Colon (tissue), 2 donors: Measurements from ENCODE around the gene IGF1.
"Not testable (repeated sequence)": the region's sequence is repeated elsewhere in the genome, so short reads cannot be mapped to it uniquely, and the experiment has no call there.

Source experiments
- FAIRE-seq: peaks from 2 replicates; lab custom pipeline; 2012; peaks lifted over from hg19 to GRCh38; lab: Jason Lieb, UNC
- donor health status: control.
- donor health status: control.

Gene IGF1

DNA sequence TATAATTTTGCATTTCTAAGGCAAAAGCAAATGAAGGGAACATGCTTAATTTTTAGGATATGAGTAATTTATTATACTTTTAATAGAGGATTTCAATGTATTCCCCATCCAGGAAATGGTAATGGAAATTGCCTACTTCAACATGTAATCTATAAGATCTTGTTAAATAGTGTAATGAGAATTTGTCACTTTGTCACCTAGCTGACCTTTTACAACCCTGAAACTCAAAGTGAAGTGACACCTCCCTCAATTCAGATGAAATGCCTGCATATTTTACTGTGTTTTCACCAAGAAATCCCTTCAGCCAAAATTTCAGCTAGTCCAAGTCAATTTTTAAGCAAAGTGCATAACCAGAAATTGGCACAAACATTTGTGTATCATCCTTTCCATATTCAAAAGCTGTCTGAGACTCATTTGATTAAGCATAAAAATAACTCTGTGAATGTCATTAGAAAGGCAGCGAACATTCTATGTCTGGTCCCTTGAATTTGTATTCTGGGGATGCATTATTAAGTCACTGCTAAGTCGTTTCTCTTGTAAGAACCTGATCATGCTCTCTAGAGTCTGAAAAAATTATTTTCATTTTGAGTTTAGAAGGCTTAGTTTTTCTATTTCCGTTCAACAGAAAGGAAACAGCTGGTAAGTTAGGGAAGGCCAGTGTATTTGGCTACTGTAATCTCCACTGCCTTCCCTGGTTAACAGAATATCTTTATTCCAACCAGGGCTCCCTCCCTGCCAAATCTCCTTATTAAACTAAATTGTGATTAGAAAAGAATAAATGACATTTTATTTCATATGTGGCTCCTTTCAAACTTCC lies 100.8 kb downstream of the IGF1 start:
- no peak for FAIRE-seq

DNA sequence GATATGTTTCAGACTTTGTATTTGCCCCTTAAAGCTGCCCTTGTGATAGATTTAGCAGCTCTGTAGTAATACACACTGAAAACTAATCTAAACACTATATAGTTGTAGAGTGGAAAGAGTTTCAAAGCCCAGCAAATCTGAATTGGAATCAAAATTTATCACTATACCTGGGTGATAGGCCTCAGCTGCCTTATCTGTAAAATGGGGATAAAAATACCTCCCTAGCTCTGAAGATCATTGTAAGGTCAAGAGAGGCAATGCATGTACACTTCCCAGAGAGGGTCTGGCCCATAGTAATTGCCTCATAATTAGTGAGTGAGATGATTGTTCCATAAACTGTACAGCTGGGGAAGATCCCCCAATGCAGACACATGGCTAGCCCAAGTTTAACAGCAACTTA lies 103.6 kb downstream of the IGF1 start:
- no peak for FAIRE-seq

DNA sequence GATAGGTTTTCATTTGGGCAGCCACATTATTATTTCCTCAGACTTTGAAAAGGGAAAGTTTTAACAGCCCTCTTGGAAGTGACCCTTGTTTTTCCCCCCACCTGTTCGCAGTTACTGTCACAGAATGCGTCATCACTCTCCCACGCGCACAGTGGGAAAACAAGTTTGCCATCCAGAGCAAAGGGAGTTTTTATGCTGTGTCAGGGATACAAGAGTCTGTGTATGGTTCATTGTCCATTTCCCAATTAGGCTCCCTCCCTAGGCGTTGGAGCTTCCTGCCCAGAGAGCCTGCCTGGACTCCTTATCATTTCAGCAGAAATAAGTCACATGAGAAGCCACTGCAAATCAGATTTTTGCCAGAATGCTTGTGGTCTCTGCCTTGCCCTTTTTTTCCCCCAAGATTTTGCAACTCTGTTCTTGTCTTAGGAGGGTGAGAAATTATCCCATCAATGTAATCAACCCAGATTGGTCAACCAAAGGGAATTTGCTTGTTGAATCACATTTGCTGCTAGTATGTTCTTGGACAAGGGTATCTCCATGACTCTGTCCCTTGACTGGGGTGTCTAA lies 104.1 kb downstream of the IGF1 start:
- FAIRE-seq = no peak

GRCh38 chr12:102374190-102374589 lies 106.2 kb downstream of the IGF1 start:
- FAIRE-seq = no peak

GRCh38 chr12:102372087-102372486 lies 108.3 kb downstream of the IGF1 start:
- FAIRE-seq = no peak

GRCh38 chr12:102371165-102371564 lies 109.2 kb downstream of the IGF1 start:
- no peak for FAIRE-seq

DNA sequence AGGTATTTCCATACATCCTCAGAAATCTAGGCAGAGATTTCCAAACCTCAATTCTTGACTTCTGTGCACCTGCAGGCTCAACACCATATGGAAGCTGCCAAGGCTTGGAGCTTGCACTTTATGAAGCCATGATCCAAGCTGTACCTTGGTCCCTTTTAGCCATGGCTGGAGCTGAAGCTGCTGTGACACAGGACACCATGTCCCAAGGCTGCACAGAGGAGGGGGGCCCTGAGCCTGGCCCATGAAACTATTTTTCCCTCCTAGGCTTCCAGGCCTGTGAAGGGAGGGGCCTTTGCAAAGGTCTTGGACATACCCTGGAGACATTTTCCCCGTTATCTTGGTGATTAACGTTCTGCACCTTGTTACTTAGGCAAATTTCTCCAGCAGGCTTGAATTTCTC lies 110.5 kb downstream of the IGF1 start:
- no peak for FAIRE-seq

DNA sequence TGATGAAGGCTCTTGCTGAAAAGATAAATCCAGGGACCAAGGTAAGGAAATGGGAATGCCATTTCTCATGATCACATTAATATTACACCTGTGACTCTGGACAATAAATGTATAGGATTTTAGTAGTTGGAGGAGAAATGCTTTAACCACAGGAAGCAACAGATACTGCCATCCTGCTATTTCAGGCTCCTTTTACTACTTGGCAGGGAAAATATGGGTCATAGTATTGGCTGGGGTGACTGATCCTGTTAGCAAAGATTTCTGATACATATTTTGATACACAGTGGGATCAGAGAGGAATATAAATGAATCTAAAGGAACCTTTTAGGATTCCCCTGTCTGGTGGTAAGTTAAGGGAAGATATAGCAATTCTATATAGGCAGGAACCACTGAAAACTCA lies 115.0 kb downstream of the IGF1 start:
- no peak for FAIRE-seq

DNA sequence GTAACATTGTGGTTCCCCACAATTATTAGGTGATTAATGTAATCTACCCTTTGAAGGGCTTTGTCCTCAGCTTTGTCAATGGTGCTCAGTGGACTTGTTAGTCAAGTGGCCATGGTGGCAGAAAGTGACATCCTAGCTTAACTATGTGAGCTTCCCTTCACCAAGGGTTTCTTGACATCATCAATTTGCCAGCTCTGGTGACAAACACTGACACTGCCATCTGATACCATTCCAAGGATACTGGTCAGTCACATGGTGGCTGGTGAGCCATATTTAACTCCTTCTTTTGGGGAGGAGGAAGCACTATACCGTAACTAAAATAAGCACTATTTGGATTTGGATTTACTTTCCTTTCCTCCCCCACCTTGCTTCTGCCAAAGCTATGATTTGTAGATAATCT lies 115.7 kb downstream of the IGF1 start:
- FAIRE-seq = no peak

GRCh38 chr12:102356690-102357089 lies 123.7 kb downstream of the IGF1 start:
- no peak for FAIRE-seq

GRCh38 chr12:102354281-102354680 lies 126.1 kb downstream of the IGF1 start:
- not testable (repeated sequence) for FAIRE-seq

- no peak for FAIRE-seq
Observed at GRCh38 chr12:102351322-102351721, 129.0 kb downstream of the IGF1 start.

DNA sequence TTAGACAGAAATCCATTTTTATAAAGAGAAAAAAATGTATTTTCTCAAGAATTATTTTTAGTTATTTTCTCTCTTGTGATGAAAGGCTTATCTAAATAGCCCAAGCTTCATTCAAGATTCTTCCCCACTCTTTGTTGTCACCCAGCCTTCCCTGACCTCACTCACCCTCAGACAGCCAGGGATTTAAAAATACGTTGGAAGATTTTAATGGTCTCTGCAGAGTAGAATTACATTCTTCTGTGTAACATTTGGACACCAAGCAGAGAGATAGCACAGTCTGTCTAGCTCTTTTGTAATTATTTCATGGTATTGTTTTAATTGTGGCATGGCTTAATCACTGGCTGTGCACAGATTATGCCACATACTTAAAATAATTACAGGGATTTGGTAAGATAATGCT lies 130.3 kb downstream of the IGF1 start:
- no peak for FAIRE-seq

- FAIRE-seq = no peak
Observed at GRCh38 chr12:102349079-102349478, 131.3 kb downstream of the IGF1 start.

DNA sequence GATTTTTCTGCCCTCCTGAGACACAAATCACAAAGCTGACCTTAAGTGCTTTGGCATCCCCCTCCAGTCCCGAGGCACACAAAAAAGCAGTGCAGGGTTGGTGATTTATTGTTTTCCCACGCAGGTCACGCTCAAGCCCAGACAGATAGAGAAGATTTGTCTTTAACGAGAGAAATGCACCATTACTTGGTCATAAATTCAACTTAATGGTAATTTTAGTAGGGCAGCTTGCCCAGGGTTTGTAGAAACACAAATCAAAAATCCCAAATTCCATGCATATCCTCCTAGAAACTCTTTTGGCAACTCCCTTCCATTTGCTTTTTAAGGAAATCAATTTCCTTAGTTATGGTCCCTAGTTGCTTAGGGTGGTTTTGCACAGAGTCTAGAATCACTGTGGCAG lies 132.6 kb downstream of the IGF1 start:
- FAIRE-seq = no peak
